Chondrocyte (in vitro differentiated cells): ENCODE results near the gene WDR90. TPM values are rescaled to one million over a fixed set of nuclear protein-coding genes. Genes with fewer than 3 reads are reported as not detected.

Experiments used
- DNase-seq: peaks from one replicate; pipeline ENCODE4 v3.0.0; 2021; ENCODE audit warnings: mixed read lengths, low spot score
- H3K27ac Mint-ChIP-seq: one replicate; pipeline ENCODE4 v1.8.0; 2021; ENCODE audit warnings: mild to moderate bottlenecking, moderate library complexity, mixed read lengths; ENCODE audit not compliant: unreplicated experiment
- H3K27me3 Mint-ChIP-seq: 2 replicates; pipeline ENCODE4 v1.8.0; 2021; ENCODE audit warnings: low read depth, mixed read lengths
- H3K36me3 Mint-ChIP-seq: 2 replicates; pipeline ENCODE4 v1.8.0; 2021; ENCODE audit warnings: low read depth, mixed read lengths
- H3K4me1 Mint-ChIP-seq: 2 replicates; pipeline ENCODE4 v1.8.0; 2021; ENCODE audit warnings: low read depth, mild to moderate bottlenecking, mixed read lengths
- H3K4me3 Mint-ChIP-seq: one replicate; pipeline ENCODE4 v1.8.0; 2021; ENCODE audit warnings: mild to moderate bottlenecking, moderate library complexity, mixed read lengths; ENCODE audit not compliant: unreplicated experiment
- H3K9me3 Mint-ChIP-seq: 2 replicates; pipeline ENCODE4 v1.8.0; 2021; ENCODE audit warnings: low read depth, mixed read lengths
- total RNA-seq: library from RNA; stranded (reverse); gene quantifications from 3 replicates; pipeline ENCODE4 v1.2.1, GENCODE V29; 2021
- TF ChIP-seq, protein P1 (sequence below): fragments of 200-600 bp; sonication (generic); IDR thresholded peaks from 2 replicates; pipeline ENCODE4 v1.5.0; 2021; ENCODE audit warnings: antibody characterized with exemption, mild to moderate bottlenecking, moderate library complexity

WDR90 gene
- total RNA-seq, 1 donor from 2014 or later: 17.0 TPM

DNA sequence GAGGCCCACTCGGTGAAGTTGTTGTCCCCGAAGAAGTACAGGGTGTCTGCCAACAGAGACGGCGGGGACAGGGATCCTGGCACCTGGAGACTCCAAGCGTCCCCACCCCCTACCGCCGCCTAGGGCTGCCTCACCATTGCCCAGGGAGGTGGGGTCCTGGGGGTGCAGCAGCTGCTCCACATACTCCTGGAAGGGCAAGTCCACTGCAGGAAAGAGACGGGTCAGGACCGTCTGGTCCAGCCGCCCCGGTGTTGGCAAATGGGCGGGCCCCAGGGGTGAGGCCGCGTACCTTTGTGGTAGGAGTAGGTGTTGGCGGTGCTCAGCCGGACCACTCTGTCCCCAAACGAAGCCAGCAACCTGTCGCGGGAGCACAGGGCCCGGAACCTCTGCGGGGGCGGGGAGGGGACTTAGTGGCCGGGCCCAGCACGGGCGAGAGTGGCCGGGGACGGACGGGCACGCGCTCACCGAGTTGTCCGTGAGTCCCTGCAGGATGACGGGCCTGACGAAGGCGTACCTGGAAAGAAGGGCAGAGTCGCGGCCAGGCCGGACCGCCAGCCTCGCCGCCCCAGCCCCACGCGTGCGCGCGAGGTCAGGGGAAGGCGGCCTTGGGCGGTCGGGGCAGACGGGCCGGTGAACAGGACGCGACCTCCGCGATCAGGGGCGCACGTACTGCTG, 34.4 kb downstream of the WDR90 start:
- H3K9me3 Mint-ChIP-seq: no peaks in the 10 kb centered on the region
- no peak for DNase-seq
- peaks cover 39% of the 10 kb centered on the region for H3K4me1 Mint-ChIP-seq
- TF ChIP-seq, protein P1, sequence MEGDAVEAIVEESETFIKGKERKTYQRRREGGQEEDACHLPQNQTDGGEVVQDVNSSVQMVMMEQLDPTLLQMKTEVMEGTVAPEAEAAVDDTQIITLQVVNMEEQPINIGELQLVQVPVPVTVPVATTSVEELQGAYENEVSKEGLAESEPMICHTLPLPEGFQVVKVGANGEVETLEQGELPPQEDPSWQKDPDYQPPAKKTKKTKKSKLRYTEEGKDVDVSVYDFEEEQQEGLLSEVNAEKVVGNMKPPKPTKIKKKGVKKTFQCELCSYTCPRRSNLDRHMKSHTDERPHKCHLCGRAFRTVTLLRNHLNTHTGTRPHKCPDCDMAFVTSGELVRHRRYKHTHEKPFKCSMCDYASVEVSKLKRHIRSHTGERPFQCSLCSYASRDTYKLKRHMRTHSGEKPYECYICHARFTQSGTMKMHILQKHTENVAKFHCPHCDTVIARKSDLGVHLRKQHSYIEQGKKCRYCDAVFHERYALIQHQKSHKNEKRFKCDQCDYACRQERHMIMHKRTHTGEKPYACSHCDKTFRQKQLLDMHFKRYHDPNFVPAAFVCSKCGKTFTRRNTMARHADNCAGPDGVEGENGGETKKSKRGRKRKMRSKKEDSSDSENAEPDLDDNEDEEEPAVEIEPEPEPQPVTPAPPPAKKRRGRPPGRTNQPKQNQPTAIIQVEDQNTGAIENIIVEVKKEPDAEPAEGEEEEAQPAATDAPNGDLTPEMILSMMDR: no peak
- H3K27ac Mint-ChIP-seq: peak overlapping the region; percentile 59
- peaks cover 11% of the 10 kb centered on the region for H3K36me3 Mint-ChIP-seq
- H3K27me3 Mint-ChIP-seq: no peaks in the 10 kb centered on the region
- peak overlapping the region; percentile 68 for H3K4me3 Mint-ChIP-seq

DNA sequence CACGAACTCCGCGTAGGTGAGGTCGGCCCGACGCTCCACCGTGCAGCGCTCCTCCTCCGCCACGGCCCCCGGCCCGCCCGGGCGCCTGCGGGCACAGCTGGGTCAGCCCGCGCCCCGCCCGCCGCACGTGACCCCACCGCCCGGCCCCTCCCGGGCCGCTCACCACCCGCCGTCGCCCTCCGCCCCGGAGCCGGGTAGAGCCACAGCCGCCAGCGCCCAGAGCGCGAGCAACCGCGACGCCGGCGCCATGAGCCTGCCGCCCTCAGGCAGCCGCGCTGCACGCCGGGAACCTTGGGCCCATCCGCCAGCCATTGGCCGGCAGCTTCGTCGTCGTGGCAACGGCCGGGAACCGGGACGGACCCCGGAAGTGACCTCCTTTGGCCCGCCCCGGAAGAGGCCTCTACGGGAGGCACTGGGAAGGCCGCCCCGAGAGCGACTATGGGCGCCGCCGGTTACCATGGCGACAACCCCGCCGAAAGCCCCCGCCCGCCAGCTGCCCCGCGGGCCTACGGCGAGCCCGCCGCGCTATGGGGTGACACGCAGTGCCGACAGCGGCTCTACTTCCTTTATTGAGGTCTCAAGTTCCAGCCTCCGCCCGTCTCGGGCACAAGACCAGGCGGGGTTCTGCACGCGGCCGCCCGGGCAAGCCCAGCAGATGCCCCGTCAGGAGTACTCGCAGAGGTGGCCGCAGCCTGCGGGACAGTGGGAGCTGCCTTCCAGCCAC, 35.1 kb downstream of the WDR90 start, which contains the start of gene JMJD8:
TSS of gene JMJD8 (minus strand) at position 264 of the 724 bp plus-strand sequence. CDS start at position 249, 15 bp downstream.
- TF ChIP-seq, protein P1: no peak
- peak; percentile 99 for DNase-seq
- H3K36me3 Mint-ChIP-seq: peaks cover 11% of the 10 kb centered on the region
- no peaks in the 10 kb centered on the region for H3K9me3 Mint-ChIP-seq
- peak within 1 kb of the TSS; percentile 68 for H3K4me3 Mint-ChIP-seq
- peak within 1 kb of the TSS; percentile 74 for H3K27ac Mint-ChIP-seq
- H3K27me3 Mint-ChIP-seq: no peaks in the 10 kb centered on the region
- H3K4me1 Mint-ChIP-seq: peaks cover 42% of the 10 kb centered on the region

DNA sequence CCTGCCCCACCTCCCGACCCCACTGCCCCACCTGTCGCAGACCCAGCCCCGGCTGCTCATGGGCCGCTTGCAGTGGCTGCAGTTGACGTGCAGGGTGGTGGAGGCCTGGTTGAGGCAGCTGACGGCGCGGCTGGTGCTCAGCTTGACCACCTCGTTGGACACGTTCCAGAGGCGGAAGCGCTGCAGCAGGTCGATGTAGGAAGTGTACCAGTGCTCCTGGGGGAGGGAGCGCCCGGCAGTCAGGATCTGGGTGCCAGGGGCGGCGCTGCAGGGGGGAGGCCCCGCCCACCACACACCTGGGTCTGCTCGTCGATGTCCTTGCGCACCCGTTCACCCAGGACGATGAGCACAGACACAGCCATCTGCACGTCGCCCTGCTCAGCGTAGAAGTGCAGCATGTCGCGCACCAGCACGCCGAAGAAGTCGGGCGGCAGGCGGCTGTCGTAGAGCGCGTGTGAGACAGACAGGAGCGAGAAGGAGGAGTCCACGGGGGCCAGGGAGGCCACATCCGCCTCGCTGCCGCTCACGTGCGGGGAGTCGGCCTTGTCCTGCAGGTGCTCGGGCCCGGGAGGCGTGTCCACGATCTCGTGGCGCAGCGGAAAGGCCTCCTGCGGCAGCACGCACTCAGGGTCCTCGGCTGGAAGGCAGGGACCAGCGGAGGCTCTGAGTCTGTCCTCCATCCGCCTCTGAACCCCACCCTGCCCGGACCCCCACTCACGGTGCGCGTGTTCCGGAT, 36.0 kb downstream of the WDR90 start:
- TF ChIP-seq, protein P1: no peak
- peaks cover 47% of the 10 kb centered on the region for H3K4me1 Mint-ChIP-seq
- no peak overlapping the region for H3K27ac Mint-ChIP-seq
- no peaks in the 10 kb centered on the region for H3K9me3 Mint-ChIP-seq
- H3K36me3 Mint-ChIP-seq: peaks cover 11% of the 10 kb centered on the region
- H3K27me3 Mint-ChIP-seq: no peaks in the 10 kb centered on the region
- no peak overlapping the region for H3K4me3 Mint-ChIP-seq
- DNase-seq: no peak

DNA sequence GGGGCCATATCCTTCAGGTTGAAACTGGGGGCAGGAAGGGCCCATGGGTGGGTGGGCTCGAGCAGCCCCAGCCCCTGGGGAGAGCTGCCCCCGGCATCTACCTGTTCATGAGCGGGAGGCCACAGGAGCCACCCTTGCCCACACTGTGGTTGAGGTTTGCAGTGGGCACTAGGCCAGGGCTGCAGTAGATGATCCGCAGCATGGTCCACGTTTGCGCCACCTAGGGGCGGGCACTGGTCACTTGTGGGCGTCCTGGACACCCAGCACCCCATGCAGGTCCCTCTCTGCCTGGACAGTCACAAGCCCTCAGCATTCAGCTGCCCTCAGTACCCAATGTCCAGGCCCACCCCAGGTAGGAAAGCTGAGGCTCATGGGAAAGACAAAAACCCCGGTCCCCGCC, 36.8 kb downstream of the WDR90 start:
- peaks cover 49% of the 10 kb centered on the region for H3K4me1 Mint-ChIP-seq
- no peaks in the 10 kb centered on the region for H3K27me3 Mint-ChIP-seq
- H3K4me3 Mint-ChIP-seq: peak overlapping the region; percentile 31
- TF ChIP-seq, protein P1: peak; percentile 70
- H3K36me3 Mint-ChIP-seq: peaks cover 11% of the 10 kb centered on the region
- H3K9me3 Mint-ChIP-seq: no peaks in the 10 kb centered on the region
- no peak overlapping the region for H3K27ac Mint-ChIP-seq
- DNase-seq: no peak
